ENCODE data around the gene LITAF.
"Not testable (repeated sequence)": the region's sequence is repeated elsewhere in the genome, so short reads cannot be mapped to it uniquely, and the experiment has no call there.

The LITAF gene

GRCh38 chr16:11620243-11621003 lies 33.7 kb upstream of the LITAF start:
- DNase-seq (ENCODE audit: low read depth), result no peak

DNA sequence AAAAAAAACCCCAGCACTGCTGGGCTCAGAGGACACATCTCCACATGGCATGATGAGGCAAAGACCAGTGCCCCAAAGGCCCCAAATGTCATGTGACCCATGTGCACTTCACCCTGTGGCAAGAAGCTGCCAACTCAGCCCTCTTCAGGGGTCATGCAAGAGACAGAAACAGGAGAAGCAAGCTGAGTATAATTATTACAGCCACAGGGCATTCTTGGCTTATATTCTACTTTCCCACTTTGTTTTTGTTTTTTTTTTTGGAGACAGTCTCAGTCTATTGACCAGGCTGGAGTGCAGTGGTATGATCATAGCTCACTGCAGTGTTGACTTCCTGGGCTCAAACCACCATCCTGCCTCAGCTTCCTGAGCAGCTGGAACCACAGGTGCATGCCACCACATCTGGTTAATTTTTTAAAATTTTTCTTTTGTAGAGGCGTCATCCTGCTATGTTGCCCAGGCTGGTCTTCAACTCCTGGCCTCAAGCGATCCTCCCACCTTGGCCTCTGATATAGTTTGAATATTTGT lies 32.7 kb upstream of the LITAF start:
- DNase-seq (ENCODE audit: low read depth), result no peak

DNA sequence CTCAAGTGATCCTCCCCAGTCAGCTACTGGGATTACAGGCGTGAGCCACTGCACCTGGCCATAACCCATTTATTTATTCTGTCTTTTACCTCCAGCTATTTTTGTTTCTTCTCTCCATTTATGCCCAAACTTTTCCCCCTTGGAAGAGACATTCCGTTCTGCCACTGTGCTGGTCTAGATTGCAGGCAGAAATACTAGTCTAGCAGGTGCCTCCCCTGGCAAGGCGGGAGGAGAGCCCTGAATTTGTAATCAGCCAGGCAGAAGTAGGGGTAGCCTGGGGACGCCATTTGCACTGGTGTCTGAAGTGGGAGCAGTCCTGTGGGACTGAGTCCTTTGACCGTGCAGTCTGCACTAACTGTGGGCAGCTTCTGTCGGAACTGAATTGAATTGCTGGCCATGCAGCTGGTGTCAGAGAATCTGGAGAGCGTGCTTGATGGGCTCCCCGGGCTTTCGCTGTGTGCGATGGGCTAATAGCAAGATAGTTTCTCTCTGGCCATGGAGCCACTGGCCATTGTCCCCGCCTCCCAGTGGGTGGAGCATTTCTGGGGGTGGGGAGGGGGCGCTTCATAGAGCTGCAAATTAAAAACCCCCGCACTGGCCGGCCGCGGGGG lies 31.5 kb upstream of the LITAF start:
- no peak for DNase-seq (ENCODE audit: low read depth)

- no peak for DNase-seq (ENCODE audit: low read depth)
Observed at GRCh38 chr16:11615748-11616447, 29.2 kb upstream of the LITAF start.

DNA sequence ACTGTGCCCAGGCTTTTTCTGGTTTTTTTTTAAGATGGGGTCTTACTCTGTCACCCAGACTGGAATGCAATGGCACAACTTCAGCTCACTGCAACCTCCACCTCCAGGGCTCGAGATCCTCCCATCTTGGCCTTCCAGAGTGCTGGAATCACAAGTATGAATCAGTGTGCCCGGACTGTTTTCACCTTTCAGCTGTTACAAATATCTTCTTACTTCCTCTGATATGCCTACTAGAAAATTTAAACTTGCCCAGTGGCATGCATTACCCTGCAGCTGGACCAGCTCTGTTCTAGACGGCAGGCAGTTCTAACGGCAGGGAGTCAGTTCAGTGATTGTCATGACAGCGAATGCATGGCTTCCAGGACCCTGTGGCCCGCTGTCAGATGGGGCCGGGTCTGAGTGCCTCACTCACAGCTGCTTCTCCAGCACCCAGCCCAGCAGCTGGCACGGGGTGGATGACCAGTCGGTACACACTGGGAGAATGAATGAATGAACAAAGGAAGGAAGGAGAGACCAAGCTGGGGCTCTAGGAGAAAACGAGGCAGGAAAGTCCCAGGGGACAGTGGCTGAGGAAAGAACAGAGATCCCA lies 28.0 kb upstream of the LITAF start:
- DNase-seq (ENCODE audit: low read depth), result no peak

DNA sequence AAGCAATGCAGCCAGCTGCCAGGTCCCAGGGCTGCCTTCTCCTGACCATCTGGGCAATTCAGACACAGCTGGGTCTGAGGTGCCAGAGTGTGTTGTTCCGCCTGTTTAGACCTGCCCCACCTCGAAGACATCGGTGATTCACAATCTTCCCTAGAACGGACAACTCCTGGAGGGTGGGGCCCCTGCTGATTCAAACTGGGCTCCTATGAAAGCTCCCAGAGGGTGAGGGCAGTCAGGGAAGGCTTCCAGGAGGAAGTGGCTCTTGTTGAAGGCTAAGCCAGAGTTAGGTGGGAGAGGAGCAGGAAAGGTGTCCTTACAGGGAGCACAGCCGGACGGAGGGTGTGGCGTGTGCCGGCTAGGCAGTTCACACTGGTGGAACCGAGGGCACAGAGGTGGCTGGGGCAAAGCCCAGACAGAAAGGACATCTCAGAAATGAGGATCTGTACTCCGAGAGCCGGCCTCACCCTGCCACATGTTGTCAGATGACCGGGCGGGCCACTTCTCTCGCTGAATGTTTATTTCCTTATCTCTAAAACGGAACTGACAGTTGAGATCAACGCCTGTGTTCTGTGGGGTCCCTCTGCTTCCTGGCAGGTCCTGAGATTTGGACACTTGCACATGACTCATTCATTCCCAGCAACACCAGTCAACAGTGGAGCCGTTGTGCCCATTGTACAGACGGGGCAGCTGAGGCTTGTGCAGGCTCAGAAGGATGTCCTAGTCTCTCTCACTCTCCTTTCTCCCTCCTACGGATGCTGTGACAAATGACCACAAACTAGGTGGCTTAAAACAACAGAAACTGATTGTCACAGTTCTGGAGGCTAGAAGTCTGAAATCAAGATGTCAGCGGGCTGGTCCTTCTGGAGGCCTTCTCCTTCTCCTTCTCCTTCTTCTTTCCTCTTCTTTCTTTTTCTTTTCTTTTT lies 26.9 kb upstream of the LITAF start:
- no peak for DNase-seq (ENCODE audit: low read depth)

DNA sequence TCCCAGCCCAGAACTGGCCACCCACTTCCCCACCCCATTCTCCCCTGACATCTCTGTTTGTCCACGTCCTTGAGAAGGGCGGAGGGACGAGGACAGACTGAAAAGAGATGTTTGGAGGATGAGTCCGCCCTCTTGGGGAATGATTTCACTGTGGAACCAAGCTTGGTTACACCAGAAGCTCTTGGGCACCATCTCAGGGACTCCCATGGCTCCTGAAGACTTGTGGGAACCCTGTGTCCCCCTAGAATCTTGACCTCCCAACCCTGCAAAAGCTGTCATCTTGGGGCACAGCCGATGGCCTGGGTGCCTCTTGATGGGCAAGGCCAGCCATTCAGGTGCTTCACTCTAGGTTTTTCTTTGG lies 25.9 kb upstream of the LITAF start:
- no peak for DNase-seq (ENCODE audit: low read depth)

- DNase-seq (ENCODE audit: low read depth), result no peak
Observed at GRCh38 chr16:11611871-11612664, 25.3 kb upstream of the LITAF start.

DNA sequence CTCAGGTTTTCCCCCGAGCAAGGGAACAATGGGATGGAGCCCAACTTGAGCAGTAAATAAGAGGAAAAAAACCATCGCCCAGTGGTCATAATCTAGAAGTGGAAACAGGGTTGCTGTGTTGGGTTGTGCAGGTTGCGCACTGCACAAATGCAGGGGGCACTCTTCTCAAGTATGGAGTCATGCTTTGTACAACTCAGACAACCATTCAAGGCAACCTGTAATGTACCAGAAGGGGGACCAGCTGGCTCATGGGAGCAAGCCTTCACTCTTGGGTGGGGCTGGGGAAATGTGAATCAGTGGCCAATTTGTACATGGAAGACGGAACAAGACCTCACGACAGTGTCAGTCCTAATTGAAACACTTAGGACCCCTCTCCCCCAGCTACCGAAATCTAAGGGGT lies 23.9 kb upstream of the LITAF start:
- no peak for DNase-seq (ENCODE audit: low read depth)

DNA sequence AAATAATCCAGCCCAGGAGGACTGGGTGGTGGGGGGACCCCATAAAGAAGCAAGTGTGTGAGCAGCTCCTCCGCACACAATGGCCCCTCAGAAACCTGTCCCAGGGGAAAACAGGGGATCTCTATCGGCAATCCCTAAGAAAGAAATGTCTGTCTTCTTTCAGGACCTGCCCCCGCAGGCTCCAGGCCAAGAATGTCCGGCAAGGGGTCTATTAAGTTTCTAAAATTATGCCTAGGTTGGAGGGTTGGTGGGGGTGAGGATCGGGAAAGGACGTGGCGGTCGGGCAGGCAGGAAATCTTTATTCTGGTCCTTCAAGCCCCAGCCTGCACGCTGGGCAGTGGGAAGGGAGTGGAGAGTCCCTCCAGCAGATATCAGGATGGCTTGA lies 23.4 kb upstream of the LITAF start:
- no peak for DNase-seq (ENCODE audit: low read depth)

GRCh38 chr16:11609474-11610120 lies 22.9 kb upstream of the LITAF start:
- DNase-seq (ENCODE audit: low read depth), result no peak

DNA sequence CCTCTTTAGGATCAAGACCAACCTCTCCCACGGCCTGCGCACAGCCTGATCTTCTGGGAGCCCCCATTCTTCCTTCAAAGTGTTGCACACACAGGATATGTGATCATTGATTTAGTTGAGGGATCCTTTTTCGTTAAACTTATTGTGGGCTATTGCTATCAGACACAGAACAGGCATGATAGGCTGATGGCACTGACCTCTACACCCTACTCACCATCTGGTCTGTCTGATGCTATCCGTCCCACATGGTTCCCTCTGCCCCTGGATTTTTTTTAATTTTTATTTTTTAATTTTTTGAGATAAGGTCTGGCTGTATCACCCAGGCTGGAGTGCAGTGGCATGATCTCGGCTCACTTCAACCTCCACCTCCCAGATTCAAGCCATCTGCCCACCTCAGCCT lies 19.2 kb upstream of the LITAF start:
- no peak for DNase-seq (ENCODE audit: low read depth)

- no peak for DNase-seq (ENCODE audit: low read depth)
Observed at GRCh38 chr16:11605564-11605886, 18.8 kb upstream of the LITAF start.

- DNase-seq (ENCODE audit: low read depth), result no peak
Observed at GRCh38 chr16:11604783-11605563, 18.3 kb upstream of the LITAF start.

DNA sequence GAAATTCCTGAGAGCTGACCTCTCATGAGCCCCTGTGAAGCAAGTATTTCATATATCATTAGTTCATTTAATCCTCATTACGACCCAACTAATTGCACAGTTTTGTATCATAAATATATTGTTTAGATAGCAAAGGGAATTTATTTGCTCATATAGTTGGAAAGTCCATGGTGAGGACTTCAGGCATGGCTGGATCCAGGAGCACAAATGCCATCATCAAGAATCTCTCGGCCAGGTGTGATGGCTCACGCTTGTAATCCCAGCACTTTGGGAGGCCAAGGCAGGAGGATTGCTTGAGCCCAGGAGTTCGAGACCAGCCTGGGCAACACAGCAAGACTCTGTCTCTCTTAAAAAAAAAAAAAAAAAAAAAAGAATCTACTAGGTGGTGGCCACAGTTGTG lies 17.6 kb upstream of the LITAF start:
- not testable (repeated sequence) for DNase-seq (ENCODE audit: low read depth)

- DNase-seq (ENCODE audit: low read depth), result no peak
Observed at GRCh38 chr16:11603331-11603750, 16.6 kb upstream of the LITAF start.

GRCh38 chr16:11602321-11602720 lies 15.6 kb upstream of the LITAF start:
- no peak for DNase-seq (ENCODE audit: low read depth)

- no peak for DNase-seq (ENCODE audit: low read depth)
Observed at GRCh38 chr16:11601911-11602310, 15.2 kb upstream of the LITAF start.

DNA sequence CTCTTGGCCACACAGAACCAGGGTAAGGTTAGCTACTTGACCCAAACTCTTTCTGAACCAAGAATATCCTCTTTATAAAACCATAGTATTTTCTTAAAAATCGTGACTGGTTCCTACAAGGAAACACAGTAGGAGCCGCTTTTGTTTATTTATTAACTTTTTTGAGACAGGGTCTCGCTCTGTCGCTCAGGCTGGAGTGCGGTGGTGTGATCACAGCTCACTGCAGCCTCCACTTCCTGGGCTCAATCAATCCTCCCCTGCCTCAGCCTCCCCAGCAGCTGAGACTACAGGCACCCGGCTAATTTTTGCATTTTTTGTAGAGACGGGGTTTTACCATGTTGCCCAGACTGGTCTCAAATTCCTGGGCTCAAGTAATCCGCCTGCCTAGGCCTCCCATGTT lies 14.7 kb upstream of the LITAF start:
- no peak for DNase-seq (ENCODE audit: low read depth)

DNA sequence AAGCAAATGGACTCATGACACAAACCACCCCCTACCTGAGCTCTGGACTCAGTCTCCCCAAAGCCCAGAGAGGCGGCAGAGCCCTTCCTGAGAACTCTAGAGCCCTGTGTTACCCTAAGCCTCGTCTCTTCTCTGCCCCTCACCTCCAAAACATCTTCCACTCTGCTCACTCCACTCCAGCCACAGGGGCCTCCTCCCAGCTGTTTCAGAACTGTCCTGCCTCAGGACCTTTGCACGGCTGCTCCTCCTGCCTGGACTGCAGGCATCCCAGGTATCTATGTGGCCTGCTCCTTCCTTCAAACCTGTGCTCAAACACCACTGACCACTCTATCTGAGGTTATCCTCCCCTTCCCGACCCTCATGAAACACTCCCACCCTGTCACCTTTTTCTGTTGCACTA lies 12.9 kb upstream of the LITAF start:
- no peak for DNase-seq (ENCODE audit: low read depth)

Data from stromal cell of bone marrow (primary cell).